WTC11 (cell line): Measurements from ENCODE around the gene ATP6V1G3. TPM values are rescaled to one million over a fixed set of nuclear protein-coding genes. Genes with fewer than 3 reads are reported as not detected.

Experiments used
- ATAC-seq: fragments of 200-7000 bp; cut with Tn5 transposase; 2 replicates; pipeline ENCODE4 v1.10.0; 2021; ENCODE audit warnings: mild to moderate bottlenecking, moderate library complexity
- CTCF ChIA-PET: fragments of 300-600 bp; sonication (Branson Sonifier 250); formaldehyde crosslinking; loops from one replicate; lab custom pipeline; 2021; ENCODE audit warnings: antibody characterized with exemption; lab: Charles Lee
- POLR2A ChIA-PET: fragments of 350-600 bp; sonication (Branson Sonifier 250); formaldehyde crosslinking; loops from one replicate; lab custom pipeline; 2021; ENCODE audit warnings: antibody characterized with exemption; lab: Charles Lee
- DNase-seq: peaks from one replicate; pipeline ENCODE4 v3.0.0; 2021; ENCODE audit warnings: low spot score
- H3K27ac Mint-ChIP-seq: 2 replicates; pipeline ENCODE4 v1.8.0; 2021; ENCODE audit warnings: mixed read lengths
- H3K27me3 Mint-ChIP-seq: 2 replicates; pipeline ENCODE4 v1.8.0; 2021; ENCODE audit warnings: low read depth, mild to moderate bottlenecking, moderate library complexity, mixed read lengths
- H3K36me3 Mint-ChIP-seq: 2 replicates; pipeline ENCODE4 v1.8.0; 2021; ENCODE audit warnings: mixed read lengths
- H3K4me1 Mint-ChIP-seq: 2 replicates; pipeline ENCODE4 v1.8.0; 2022; ENCODE audit warnings: mixed read lengths
- H3K4me3 Mint-ChIP-seq: 2 replicates; pipeline ENCODE4 v1.8.0; 2021; ENCODE audit warnings: mild to moderate bottlenecking, moderate library complexity, mixed read lengths
- H3K9me3 Mint-ChIP-seq: 2 replicates; pipeline ENCODE4 v1.8.0; 2021; ENCODE audit warnings: mixed read lengths
- ATF1 ChIP-seq: sonication (generic); formaldehyde crosslinking; IDR thresholded peaks from 2 replicates; pipeline ENCODE4 v1.8.1; 2023; ENCODE audit warnings: mild to moderate bottlenecking, moderate library complexity, missing genetic modification reagents
- ATF2 ChIP-seq: sonication (generic); formaldehyde crosslinking; IDR thresholded peaks from 2 replicates; pipeline ENCODE4 v1.8.1; 2022; ENCODE audit warnings: low read depth, missing genetic modification reagents, borderline replicate concordance
- ELF4 ChIP-seq: sonication (generic); formaldehyde crosslinking; IDR thresholded peaks from 2 replicates; pipeline ENCODE4 v1.8.1; 2022; ENCODE audit warnings: low read depth, mild to moderate bottlenecking, moderate library complexity, missing genetic modification reagents
- FOXJ3 ChIP-seq: sonication (generic); formaldehyde crosslinking; IDR thresholded peaks from 2 replicates; pipeline ENCODE4 v1.9.0; 2021; ENCODE audit warnings: missing genetic modification reagents, mild to moderate bottlenecking, borderline replicate concordance
- GRHL2 ChIP-seq: fragments of 250-450 bp; sonication (Bioruptor Pico); IDR thresholded peaks from 2 replicates; pipeline ENCODE4 v1.8.0; 2022; ENCODE audit warnings: mild to moderate bottlenecking, moderate library complexity; ENCODE audit not compliant: insufficient replicate concordance, severe bottlenecking
- JAZF1 ChIP-seq: fragments of 250-450 bp; sonication (Bioruptor Pico); IDR thresholded peaks from 2 replicates; pipeline ENCODE4 v1.9.0; 2021; ENCODE audit warnings: moderate library complexity, mild to moderate bottlenecking, inconsistent platforms
- MLX ChIP-seq: sonication (generic); formaldehyde crosslinking; IDR thresholded peaks from 2 replicates; pipeline ENCODE4 v1.8.1; 2023; ENCODE audit warnings: mild to moderate bottlenecking, missing genetic modification reagents, moderate library complexity
- PREB ChIP-seq: sonication (generic); formaldehyde crosslinking; IDR thresholded peaks from 2 replicates; pipeline ENCODE4 v1.8.1; 2022; ENCODE audit warnings: mild to moderate bottlenecking, missing genetic modification reagents, moderate library complexity, borderline replicate concordance
- SOX15 ChIP-seq: fragments of 250-450 bp; sonication (Bioruptor Pico); IDR thresholded peaks from 2 replicates; pipeline ENCODE4 v1.9.0; 2021; ENCODE audit warnings: mild to moderate bottlenecking
- ZNF416 ChIP-seq: fragments of 250-450 bp; sonication (Bioruptor Pico); IDR thresholded peaks from 2 replicates; pipeline ENCODE4 v1.9.0; 2021; ENCODE audit warnings: mild to moderate bottlenecking, inconsistent platforms
- total RNA-seq: library from RNA; stranded (reverse); gene quantifications from 3 replicates; pipeline ENCODE4 v1.2.3, GENCODE V29; 2021
- TF ChIP-seq, protein P1 (sequence below): sonication (generic); formaldehyde crosslinking; conservative IDR thresholded peaks from 2 replicates; pipeline ENCODE4 v1.8.1; 2023; ENCODE audit warnings: mild to moderate bottlenecking, low read depth, missing genetic modification reagents, moderate library complexity
- TF ChIP-seq, protein P2 (sequence below): fragments of 250-450 bp; sonication (Bioruptor Pico); IDR thresholded peaks from 2 replicates; pipeline ENCODE4 v1.9.0; 2021; ENCODE audit warnings: mild to moderate bottlenecking
- TF ChIP-seq, protein P3 (sequence below): sonication (generic); formaldehyde crosslinking; IDR thresholded peaks from 2 replicates; pipeline ENCODE4 v1.8.0; 2022; ENCODE audit warnings: missing genetic modification reagents

The ATP6V1G3 gene
- total RNA-seq, 1 experiment from 2014 or later, result not detected

DNA sequence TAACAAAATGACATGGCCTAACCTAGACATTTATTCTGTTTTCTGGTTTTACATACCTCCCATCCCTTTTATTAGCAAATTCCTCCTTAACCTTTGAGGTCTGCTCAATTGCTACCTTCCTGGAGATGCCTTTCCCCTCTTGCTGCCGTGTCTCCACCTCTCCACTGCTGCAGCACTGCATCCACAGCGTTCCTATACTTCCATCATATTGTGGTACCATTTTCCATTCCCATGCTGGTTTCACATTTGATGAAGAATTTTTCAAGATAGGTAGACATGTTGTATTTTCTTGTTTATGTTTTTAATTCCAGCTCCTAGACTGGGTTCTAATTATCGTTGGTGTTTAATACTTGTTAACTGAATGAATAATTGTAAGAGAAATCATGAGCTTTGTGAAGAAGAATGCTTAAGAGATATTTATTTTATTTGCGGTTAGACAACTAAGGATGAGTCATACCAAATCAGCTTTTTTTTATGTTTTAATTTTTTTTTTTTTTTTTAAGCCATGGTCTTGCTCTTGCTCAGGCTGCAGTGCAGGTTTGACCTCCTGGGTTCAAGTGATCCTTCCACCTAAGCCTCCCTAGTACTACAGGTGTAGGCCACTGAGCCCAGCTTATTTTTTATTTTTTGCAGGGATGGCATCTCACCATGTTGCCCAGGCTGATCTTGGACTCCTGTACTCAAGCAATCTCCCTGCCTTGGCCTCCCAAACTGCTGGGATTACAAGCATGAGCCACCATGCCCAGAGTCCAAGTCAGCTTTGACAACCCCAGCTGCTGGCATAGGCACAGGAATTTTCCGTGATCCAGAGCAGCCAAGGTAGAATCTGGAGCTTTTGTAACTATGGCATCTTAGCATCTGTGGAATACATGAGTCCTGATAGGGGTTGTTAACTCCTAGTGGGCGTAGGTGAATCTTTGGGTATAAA, 44.0 kb downstream of the ATP6V1G3 start:
- no peak for ATAC-seq
- Mint-ChIP-seq H3K4me3 (no peak overlapping the region), H3K9me3 (no peaks in the 10 kb centered on the region), H3K36me3 (no peaks in the 10 kb centered on the region), H3K27me3 (no peaks in the 10 kb centered on the region), H3K27ac (no peak overlapping the region), H3K4me1 (peaks cover 18% of the 10 kb centered on the region)
- ChIA-PET CTCF (interaction anchor here (0.6 kb wide), 2 partner anchors 9 to 72 kb away, joined by 3 to 4 read pairs; no protein-coding TSS in a partner anchor), POLR2A (interaction anchor here (0.7 kb wide), 1 partner anchor 987 kb away, joined by 4 read pairs; no protein-coding TSS in a partner anchor)
- no peak for DNase-seq
- TF ChIP-seq, protein P1, sequence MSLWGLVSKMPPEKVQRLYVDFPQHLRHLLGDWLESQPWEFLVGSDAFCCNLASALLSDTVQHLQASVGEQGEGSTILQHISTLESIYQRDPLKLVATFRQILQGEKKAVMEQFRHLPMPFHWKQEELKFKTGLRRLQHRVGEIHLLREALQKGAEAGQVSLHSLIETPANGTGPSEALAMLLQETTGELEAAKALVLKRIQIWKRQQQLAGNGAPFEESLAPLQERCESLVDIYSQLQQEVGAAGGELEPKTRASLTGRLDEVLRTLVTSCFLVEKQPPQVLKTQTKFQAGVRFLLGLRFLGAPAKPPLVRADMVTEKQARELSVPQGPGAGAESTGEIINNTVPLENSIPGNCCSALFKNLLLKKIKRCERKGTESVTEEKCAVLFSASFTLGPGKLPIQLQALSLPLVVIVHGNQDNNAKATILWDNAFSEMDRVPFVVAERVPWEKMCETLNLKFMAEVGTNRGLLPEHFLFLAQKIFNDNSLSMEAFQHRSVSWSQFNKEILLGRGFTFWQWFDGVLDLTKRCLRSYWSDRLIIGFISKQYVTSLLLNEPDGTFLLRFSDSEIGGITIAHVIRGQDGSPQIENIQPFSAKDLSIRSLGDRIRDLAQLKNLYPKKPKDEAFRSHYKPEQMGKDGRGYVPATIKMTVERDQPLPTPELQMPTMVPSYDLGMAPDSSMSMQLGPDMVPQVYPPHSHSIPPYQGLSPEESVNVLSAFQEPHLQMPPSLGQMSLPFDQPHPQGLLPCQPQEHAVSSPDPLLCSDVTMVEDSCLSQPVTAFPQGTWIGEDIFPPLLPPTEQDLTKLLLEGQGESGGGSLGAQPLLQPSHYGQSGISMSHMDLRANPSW, result no peak
- TF ChIP-seq PREB (CRISPR knock-in tag), result no peak

- Mint-ChIP-seq H3K4me1 (peaks cover 23% of the 10 kb centered on the region), H3K9me3 (no peaks in the 10 kb centered on the region), H3K36me3 (no peaks in the 10 kb centered on the region), H3K4me3 (no peak overlapping the region), H3K27me3 (no peaks in the 10 kb centered on the region), H3K27ac (no peak overlapping the region)
- ChIA-PET CTCF (no interaction called here), POLR2A (no interaction called here)
- DNase-seq (no peak), ATAC-seq (no peak)
- TF ChIP-seq ATF2 (no peak), ELF4 (CRISPR knock-in tag) (no peak), GRHL2 (CRISPR knock-in tag) (no peak), ATF1 (CRISPR knock-in tag) (no peak), SOX15 (no peak), PREB (CRISPR knock-in tag) (no peak), JAZF1 (CRISPR knock-in tag) (no peak), MLX (CRISPR knock-in tag) (no peak), ZNF416 (CRISPR knock-in tag) (no peak), FOXJ3 (CRISPR knock-in tag) (no peak)
- TF ChIP-seq, protein P2, sequence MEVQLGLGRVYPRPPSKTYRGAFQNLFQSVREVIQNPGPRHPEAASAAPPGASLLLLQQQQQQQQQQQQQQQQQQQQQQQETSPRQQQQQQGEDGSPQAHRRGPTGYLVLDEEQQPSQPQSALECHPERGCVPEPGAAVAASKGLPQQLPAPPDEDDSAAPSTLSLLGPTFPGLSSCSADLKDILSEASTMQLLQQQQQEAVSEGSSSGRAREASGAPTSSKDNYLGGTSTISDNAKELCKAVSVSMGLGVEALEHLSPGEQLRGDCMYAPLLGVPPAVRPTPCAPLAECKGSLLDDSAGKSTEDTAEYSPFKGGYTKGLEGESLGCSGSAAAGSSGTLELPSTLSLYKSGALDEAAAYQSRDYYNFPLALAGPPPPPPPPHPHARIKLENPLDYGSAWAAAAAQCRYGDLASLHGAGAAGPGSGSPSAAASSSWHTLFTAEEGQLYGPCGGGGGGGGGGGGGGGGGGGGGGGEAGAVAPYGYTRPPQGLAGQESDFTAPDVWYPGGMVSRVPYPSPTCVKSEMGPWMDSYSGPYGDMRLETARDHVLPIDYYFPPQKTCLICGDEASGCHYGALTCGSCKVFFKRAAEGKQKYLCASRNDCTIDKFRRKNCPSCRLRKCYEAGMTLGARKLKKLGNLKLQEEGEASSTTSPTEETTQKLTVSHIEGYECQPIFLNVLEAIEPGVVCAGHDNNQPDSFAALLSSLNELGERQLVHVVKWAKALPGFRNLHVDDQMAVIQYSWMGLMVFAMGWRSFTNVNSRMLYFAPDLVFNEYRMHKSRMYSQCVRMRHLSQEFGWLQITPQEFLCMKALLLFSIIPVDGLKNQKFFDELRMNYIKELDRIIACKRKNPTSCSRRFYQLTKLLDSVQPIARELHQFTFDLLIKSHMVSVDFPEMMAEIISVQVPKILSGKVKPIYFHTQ (CRISPR knock-in tag), result no peak
- TF ChIP-seq, protein P3, sequence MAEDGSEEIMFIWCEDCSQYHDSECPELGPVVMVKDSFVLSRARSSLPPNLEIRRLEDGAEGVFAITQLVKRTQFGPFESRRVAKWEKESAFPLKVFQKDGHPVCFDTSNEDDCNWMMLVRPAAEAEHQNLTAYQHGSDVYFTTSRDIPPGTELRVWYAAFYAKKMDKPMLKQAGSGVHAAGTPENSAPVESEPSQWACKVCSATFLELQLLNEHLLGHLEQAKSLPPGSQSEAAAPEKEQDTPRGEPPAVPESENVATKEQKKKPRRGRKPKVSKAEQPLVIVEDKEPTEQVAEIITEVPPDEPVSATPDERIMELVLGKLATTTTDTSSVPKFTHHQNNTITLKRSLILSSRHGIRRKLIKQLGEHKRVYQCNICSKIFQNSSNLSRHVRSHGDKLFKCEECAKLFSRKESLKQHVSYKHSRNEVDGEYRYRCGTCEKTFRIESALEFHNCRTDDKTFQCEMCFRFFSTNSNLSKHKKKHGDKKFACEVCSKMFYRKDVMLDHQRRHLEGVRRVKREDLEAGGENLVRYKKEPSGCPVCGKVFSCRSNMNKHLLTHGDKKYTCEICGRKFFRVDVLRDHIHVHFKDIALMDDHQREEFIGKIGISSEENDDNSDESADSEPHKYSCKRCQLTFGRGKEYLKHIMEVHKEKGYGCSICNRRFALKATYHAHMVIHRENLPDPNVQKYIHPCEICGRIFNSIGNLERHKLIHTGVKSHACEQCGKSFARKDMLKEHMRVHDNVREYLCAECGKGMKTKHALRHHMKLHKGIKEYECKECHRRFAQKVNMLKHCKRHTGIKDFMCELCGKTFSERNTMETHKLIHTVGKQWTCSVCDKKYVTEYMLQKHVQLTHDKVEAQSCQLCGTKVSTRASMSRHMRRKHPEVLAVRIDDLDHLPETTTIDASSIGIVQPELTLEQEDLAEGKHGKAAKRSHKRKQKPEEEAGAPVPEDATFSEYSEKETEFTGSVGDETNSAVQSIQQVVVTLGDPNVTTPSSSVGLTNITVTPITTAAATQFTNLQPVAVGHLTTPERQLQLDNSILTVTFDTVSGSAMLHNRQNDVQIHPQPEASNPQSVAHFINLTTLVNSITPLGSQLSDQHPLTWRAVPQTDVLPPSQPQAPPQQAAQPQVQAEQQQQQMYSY (CRISPR knock-in tag), result no peak
Measured at GRCh38 chr1:198495631-198496030, 44.8 kb downstream of the ATP6V1G3 start.
